ENCODE measurements around the gene TCEAL2.
"Not testable (repeated sequence)": the region's sequence is repeated elsewhere in the genome, so short reads cannot be mapped to it uniquely, and the experiment has no call there.

TCEAL2 gene

DNA sequence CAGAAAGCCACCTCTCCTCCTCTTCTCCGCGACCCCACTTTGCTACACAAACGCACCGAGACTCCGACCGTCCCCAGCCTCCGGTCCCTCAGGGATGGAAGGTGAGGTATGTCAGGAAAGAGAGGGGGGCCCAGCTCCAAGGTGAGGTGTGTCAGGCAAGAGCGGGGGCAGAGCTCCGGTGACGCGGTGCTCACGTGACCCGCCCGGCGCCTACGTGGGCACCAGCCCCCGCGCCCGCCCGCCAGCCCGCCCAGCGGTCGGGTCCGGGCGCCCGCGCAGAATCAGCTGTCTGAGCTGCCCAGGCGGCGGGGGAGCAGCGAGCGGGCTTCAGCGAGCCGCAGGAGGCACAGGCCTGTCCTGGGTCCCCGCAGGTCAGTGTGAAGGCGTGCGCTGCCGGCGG, at the start of gene TCEAL2:
Gene TCEAL2, plus strand, starts transcription at position 244 of the 400 bp plus-strand sequence. CDS start 1,152 bp downstream, outside the sequence.
- DNase-seq (ENCODE audit: extremely low read depth, low read depth) = not testable (repeated sequence)

DNA sequence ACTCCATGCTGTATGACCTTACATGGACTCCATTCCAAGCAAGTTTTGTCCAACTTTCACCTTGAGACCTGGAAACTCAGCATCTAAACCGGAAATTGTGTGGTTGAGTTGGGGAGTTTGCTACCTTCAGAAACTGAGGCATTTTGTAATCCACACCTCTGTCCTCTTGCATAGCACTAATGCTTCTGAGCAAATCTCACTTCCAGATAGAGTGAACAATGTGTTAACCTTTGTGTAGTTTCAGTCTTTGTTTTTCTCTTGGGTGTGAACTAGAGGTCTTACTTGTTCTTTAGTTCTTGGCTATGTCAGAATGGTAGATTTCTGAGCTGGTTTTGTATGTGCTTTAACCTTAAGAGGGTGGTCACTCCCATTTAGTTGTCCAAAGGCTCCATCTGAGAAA, 48.1 kb upstream of the TCEAL2 start:
- TF ChIP-seq, protein P1, sequence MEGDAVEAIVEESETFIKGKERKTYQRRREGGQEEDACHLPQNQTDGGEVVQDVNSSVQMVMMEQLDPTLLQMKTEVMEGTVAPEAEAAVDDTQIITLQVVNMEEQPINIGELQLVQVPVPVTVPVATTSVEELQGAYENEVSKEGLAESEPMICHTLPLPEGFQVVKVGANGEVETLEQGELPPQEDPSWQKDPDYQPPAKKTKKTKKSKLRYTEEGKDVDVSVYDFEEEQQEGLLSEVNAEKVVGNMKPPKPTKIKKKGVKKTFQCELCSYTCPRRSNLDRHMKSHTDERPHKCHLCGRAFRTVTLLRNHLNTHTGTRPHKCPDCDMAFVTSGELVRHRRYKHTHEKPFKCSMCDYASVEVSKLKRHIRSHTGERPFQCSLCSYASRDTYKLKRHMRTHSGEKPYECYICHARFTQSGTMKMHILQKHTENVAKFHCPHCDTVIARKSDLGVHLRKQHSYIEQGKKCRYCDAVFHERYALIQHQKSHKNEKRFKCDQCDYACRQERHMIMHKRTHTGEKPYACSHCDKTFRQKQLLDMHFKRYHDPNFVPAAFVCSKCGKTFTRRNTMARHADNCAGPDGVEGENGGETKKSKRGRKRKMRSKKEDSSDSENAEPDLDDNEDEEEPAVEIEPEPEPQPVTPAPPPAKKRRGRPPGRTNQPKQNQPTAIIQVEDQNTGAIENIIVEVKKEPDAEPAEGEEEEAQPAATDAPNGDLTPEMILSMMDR (IDR thresholded peaks at IDR 0.05; ENCODE audit: low read depth, low read length) = no peak
- no peak for DNase-seq (ENCODE audit: extremely low read depth, low read depth)

DNA sequence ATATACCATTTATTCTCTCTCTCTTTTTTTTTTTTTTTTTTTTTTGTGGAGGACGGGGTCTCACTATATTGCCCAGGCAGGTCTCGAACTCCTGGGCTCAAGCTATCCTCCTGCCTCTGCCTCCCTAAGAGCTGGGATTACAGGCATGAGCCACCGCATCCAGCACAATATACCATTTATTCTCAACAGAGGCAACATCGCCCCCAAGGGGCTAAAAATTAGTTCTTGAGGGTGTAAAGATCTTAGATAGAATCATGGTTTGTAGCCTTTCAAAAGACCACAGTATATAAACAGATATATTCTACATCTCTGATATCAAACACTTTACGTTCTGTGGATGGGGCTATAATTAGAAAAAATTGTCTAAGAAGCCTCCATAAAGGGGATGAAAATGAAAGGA, 39.8 kb upstream of the TCEAL2 start:
- TF ChIP-seq, protein P1 (IDR thresholded peaks at IDR 0.05; ENCODE audit: low read depth, low read length) = no peak
- DNase-seq (ENCODE audit: extremely low read depth, low read depth) = no peak

DNA sequence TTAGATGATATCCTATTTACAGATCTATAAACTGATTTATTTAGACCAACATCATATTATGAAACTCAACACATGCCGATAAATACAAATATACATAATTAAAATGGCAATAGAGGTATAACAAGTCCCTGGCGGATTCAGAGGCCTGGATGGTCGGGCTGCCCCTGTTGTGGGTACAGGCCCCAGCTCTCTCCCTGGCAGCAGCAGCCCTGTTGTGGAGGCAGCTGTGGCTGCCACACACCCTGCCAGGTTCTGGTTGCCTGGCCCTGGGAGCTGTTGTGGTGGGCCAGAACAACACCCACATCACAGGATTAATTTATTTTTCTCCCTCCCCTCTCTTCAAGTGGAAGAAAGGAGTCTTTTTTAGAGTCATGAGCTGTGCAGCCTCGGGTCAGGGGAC, 12.1 kb upstream of the TCEAL2 start:
- DNase-seq (ENCODE audit: extremely low read depth, low read depth) = no peak
- TF ChIP-seq, protein P1 (IDR thresholded peaks at IDR 0.05; ENCODE audit: low read depth, low read length) = no peak

DNA sequence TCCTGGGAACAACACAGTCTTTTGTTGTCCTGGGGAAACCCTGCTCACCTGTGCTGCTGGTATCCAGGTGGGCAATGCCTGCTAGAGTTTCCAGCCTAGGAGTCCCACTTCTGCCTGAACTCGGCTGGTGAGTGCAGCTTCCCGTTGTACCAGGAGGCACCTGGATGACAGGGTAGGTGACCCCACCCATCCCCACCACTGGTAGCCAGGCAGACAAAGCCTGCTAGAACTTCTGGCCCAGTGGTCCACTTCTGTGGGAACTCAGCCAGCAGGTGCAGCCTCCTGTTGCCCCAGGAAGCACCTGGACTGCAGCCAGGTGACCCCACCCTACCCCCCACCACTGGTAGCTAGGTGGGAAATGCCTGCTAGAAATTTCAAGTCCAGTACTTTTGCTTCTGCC, 9.7 kb upstream of the TCEAL2 start:
- DNase-seq (ENCODE audit: extremely low read depth, low read depth) = no peak
- TF ChIP-seq, protein P1 (IDR thresholded peaks at IDR 0.05; ENCODE audit: low read depth, low read length) = no peak

DNA sequence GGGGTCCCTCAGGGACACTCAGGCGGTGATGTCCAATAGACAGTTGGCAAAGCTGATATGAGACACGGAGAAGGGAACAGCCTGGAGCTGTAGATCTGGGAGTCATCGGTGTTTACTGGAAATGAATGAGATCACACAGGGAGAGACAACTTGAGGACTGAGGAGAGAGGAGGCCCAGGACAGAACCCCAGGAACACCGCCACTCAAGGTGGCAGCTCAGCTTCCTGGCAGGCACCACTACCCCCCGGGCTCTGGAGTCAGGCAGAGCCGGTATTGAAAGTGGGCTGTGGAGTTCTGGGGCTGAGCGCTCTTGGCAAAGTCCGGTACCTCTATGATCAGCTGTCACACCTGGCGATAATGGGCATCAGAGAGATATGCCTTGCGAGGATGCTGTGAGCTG, 465 bp upstream of the TCEAL2 start:
- not testable (repeated sequence) for DNase-seq (ENCODE audit: extremely low read depth, low read depth)

DNA sequence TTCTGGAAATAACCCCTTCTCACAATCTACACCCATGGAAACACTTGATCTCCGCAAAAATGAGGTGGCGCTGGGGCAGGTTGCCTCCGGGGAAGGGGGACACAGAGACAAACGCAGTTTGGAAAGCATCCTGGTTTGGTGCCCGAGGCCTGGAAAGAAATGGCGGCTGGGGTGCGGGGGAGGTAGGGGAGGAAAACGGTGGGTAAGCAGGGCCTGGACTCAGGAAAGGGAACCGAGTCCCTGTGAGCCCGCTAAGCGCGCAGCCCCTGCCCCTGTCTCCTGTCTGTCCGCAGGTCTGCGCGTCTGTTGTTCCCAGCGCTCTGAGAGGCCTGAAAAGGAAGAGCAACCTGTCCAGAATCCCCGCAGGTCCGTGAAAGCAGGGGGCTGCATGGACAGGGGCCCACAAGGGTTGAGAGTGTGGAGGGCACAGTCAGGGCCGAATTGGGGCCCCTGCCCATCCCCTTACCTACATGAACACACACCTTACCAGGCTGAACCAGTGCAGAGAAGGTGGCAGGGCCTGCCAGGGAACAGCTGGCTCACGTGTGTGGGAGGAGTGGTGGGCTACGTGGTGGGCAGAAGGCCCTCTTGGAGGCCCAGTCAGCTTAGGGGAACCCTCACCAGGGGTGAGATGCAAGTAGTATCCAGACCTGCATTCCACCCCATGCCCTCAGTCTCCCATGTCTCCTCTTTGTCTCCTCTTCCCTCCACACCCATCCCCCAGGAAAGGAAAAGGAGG, 770 bp downstream of the TCEAL2 start:
- DNase-seq (ENCODE audit: extremely low read depth, low read depth) = not testable (repeated sequence)

DNA sequence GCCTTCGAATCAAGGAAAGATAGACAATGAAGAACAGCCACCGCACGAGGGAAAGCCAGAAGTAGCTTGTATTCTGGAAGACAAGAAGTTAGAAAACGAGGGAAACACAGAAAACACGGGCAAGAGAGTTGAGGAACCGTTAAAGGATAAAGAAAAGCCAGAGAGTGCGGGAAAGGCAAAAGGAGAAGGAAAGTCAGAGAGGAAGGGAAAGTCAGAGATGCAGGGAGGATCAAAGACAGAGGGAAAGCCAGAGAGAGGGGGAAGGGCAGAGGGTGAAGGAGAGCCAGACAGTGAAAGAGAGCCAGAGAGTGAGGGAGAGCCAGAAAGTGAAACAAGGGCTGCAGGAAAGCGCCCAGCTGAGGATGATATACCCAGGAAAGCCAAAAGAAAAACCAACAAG, 1.4 kb downstream of the TCEAL2 start:
- DNase-seq (ENCODE audit: extremely low read depth, low read depth) = no peak
- TF ChIP-seq, protein P1 (IDR thresholded peaks at IDR 0.05; ENCODE audit: low read depth, low read length) = no peak

DNA sequence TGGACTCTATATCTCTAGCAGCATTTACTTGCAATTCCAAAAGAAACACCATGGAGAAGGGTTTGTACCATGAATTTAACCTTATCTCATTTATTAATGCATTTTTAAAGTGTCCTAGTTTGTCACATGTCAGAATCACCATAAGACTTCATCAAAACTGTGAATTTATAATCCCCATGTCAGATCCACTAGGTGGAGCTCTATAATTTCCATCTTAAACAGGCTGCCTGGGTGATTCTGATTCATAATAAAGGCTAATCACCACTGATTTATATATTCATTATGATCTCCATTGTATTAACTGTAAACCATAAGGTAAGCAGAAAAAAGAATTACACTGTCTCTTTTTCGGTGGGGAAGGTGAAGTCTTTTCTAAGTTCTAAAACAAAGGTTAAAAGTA, 4.0 kb downstream of the TCEAL2 start:
- TF ChIP-seq, protein P1 (IDR thresholded peaks at IDR 0.05; ENCODE audit: low read depth, low read length) = peak; percentile 42
- no peak for DNase-seq (ENCODE audit: extremely low read depth, low read depth)

All from AG09319 (cell line).